Activated effector memory CD4-positive, alpha-beta T cell treated with anti-CD3 and anti-CD28 coated beads, Interleukin-2, amount 50 U/mL, for 16 hours (primary cell): ENCODE measurements around the gene FXYD6.

ENCODE experiments used
- DNase-seq: peaks from one replicate; pipeline ENCODE4 v3.0.0-alpha.2; 2020

FXYD6 gene

DNA sequence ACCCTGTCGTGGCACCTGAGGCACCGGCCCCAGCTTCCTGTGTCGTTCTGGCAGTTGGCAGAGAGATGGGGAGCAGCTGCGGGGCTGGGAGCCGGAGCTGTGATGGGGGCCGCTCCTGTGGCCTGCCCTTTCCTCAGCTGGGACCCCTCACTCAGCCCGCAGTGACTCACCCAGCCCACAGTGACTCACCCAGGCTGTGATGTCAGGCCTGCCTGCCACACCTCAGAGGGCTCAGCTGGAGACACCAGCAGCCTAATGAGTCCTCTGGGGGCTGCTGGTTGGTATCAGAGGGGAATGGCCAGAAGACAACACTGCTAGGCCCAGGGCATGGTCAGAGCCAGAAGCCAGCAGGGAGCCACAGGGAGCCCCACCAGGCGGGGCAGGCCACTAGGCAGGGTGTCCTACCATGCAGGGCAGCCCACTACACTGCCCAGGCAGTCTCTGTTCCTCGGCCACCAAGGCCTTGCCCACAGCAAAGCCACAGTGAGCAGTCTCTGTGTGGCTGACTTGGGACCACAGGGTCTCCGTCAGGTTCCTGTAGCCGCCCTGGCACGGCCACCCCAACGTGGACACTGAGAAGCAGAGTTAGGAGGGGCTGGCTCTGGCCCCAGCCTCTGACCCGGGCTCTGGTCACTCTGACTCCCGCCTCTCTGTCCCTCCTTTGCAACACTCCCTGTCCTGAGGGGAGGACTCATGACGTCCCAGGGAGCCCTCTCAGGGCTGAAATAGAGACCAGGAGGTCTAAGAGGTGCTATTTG is 47.7 kb downstream of the FXYD6 start:
- peak; percentile 93 for DNase-seq

DNA sequence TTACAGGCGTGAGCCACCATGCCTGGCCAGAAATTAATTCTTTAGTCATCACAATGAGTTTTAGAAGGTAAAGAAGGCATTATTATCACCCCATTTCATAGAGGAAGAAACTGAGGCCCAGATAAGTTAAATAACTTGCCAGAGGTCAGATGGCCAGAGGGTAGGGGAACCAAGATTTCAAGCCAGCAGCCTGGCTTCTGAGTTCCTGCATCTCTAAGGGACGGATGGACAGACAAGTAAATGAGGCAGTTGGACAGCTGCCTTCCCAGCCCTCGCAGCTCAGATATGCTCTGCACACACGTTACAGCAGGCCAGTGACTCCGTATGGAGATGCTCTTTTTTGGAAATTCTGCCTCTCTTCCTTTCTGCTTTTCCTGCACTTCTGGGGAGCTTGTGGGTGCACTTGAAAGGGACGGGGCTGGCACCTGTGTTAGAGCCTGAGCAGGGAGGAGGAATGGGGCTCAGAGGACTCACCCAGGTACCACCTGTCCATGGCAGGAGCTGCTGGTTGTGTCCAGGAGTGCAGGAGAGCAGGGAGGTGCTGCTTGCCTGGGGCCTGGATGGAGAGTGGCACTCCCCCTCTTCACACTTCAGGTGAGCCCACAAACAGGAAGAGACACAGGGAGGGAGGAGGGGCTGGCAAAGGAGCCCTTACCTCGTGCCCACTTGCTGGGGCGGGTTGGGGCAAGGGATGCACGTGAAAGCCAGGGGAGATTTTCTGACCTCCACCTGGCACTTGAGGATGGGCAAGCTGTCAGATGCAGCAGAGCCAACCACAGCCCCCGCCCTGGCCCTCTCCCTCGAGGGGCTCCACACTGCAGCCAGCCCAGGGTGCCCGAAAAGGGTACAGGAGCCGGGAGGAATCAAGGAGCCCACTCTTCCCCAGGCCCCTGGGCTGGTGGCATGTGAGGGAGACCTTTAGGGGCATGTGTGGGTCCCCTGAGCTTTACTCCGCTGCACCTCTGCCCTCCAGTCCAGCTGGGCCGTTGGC is 48.6 kb downstream of the FXYD6 start:
- peak; percentile 69 for DNase-seq

DNA sequence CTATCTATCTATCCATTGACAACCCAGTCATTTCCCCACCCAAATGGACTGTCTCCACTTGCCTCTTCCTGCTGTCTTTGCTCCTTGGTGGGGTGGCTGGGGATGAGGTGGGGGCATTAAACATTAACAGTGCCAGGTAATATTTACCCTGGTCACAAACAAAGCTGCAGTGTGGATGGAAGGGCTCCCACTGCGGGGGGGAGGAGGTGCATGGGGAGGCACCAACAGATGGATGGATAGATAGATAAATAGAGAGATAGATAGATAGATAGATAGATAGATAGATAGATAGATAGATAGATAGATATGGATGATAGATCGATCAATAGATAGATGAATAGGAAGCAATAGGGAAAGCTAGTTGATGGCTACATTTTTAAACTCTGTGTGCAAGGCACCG is 49.6 kb downstream of the FXYD6 start:
- peak; percentile 45 for DNase-seq

DNA sequence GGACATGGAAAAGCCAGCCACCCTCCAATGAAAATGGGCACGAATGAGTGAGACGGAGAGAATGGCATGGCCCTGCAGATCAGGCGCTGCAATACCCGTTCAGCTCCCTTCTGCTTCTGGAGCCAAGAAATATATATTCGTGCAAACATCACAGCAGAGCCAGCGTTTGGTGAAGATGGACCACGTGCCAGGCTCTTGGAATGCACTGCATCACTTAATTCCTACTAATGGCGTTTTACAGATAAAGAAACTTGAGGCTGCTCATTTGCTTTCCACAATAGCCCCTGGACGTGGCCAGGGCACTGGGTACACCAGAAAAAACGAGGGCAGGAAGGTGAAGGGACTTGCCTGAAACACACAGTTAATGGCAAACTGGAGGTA is 50.3 kb downstream of the FXYD6 start:
- no peak for DNase-seq

DNA sequence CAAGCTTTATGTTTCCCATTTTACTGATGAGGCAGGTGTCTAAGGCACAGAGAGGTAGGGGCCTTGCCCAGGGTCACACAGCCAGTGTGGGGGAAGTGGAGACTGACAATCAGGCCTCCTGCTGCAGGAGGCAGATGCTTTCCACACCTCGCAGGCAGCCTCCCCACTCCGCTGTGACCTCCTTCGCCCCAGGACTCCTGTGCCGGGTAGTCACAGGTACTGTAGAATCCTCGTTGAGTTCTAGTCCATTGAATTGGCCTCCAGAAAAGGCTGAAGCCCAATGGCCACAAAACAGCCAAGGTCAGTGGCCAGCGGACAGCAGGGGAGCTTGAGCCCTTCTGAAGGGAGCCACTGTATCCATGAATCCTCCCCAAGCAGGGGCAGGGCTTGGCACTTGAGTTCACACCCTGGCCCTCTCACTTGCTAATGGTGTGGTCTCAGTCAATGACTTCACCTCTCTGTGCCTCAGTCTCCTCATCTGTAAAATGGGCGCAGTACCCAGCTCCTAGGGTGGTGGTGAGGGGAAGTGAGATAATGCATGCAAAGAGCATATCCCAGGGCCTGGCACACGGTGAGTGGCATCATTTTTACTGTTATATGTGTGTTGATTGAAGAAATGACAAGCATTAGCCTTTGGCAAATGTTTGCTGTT is 50.8 kb downstream of the FXYD6 start:
- peak; percentile 43 for DNase-seq

DNA sequence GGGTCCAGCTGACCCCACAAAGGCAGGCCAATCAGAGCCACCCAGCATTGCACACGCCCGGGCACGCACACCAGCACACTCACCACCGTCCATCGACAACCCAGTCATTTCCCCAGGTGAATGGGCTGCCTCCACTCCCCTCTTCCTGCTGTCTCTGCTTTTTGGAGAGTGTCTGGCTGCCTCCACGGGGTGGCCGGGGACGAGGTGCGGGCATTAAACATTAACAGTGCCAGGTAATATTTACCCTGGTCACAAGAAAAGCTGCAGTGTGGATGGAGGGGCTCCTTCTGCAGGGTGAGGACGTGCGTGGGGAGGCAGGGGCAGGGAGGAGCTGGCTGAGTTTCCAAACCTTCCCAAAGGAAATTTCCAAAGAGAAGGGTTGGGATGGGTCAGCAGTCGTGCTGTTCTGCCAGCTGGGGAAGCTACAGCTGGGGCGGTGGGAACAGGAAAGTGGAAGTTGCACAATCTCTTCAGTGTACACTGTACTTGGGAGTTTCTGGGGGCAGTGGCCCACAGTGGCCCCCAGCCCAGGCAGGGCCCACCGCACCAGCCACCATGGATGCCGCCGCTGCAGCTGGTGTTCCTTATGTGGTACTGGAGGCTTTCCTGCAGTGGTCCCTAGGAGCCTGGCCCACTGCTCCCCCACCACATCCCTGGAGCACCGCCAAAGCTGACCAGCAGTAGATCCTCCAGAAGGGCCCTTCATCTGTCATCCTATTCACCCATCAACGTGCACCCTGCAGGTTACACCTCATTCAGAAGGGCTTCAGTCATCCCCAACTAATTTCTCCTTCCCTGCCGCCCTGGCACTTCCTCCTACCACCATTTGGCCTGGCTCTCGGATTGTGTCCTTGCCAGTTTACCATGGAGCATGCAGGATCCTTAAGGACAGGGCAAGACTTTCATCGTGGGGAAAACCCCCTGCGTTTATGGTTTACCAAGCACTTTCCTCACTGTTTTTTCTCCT is 51.6 kb downstream of the FXYD6 start, which contains the start of gene FXYD2:
Gene FXYD2 (minus strand): TSS at position 174 of the 967 bp plus-strand sequence. CDS start 66 bp downstream, at position 108.
- peak; percentile 58 for DNase-seq

DNA sequence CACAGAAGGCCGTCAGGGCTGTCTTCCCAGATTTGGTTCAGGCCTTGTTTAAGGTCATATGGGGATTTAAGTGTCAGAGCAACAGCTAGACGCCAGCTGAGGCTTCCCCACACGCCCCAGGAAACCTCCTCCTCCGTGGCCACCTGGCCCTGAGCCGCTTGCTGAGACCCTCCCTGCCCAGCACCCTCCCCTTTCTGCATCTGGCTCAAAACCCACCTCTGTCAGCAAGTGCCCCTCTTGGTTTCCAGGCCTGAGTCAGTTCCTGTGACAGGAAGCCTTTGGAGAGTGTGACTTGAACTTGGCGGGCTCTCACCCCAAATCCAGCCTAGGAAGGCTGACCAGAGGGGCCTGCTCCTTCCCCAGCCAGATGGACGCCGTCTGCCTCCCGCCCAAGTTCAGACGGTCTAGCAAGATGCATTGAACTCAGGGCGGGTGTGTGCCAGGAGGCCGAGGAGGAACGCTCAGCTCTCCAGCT is 52.5 kb downstream of the FXYD6 start:
- peak; percentile 56 for DNase-seq

- peak; percentile 65 for DNase-seq
These were observed 53.0 kb downstream of the FXYD6 start for GRCh38 chr11:117823294-117823945.

GRCh38 chr11:117822074-117823033 is 54.1 kb downstream of the FXYD6 start:
- peak; percentile 76 for DNase-seq

DNA sequence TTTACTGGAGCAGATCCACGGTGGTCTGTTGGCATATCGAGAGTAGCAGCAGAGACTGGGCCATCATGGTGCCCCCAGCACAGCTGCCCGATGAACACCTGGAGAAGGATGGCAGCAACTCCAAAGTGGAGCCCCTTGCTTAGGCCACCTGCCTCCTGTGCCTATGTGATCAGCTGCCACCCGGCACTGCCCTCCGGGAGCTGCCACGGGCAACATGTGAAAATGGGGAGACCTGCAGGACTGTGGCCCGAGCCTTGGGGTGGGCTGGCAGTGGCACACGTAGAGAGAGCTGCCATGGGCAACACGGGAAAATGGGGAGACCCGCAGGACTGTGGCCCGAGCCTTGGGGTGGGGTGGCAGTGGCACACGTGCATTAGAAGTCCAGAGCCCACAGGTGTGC is 55.0 kb downstream of the FXYD6 start:
- DNase-seq, result no peak

- DNase-seq, result no peak
These were observed 55.9 kb downstream of the FXYD6 start for GRCh38 chr11:117820516-117820915.

- DNase-seq, result no peak
These were observed 56.4 kb downstream of the FXYD6 start for GRCh38 chr11:117820071-117820470.

GRCh38 chr11:117819096-117820040 is 57.1 kb downstream of the FXYD6 start:
- no peak for DNase-seq

DNA sequence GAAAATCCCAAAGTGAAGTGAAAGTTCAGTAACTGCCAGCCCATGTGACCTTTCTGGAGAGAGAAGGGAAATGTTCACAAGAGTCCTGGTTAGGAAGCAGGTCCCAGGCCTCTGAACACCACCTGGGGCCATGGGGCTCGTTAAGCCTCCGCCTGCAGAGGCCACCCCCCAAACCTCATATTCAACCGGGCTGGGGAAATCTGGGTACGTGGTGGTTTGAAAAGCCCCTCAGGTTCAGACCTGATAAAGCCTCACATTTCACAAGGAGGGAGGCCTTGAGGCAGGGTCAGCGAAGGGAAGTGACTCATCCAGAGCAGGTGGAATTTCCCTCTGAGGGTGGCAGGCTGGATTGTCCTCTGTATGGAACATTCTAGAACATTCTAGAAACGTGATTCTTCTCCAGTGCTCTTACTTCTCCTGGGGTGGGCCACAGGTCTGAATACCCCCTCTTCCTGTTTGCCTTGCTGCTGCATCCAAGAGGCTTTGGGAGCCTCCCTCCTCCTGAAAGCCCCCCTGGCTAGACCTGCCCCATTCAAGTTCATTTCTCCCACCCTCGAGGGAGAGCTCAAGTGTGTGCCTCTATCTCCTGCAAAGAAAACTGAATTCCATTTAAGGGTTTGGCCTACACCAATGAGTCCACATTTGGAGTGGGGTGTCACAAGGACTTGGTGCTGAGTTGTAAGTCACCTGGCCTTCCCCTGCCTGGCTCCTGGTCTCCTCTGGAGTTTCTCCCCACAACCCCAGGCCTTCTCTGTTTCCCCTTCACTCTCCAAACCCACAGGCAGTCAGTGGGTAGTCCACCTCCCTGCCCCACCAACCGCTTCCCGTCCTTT is 58.2 kb downstream of the FXYD6 start:
- peak; percentile 83 for DNase-seq

DNA sequence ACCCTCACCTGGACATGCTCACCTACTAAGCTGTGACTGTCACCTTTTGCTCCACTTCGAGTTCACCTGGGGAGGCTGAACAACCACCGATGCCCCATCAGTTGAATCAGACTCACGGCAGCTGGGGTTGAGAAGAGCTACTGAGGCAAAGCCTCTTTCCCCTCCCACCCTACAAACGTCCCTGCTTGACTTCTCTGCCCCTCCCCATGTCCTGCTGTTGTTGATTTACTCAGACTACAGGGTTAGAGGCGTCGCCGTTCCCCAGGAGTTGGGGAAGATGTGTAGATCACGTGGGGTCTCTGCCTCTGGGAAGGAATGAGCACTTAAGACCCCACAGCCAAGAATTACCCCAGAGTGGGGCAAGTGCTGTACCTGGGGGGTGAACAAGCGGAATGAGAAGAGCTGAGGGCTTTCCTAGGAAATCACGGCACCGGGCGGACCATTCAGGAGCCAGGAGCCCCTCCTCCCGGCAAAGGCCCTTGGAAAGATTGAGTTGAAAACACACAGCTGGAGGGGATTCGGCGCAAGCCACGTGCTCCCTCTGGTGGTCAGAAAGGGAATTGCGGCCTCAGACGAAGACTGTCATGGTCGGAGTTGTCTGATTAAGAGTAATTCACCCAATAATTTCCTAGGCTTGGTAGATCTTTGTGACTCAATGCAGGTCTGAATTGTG is 59.0 kb downstream of the FXYD6 start:
- peak; percentile 96 for DNase-seq

DNA sequence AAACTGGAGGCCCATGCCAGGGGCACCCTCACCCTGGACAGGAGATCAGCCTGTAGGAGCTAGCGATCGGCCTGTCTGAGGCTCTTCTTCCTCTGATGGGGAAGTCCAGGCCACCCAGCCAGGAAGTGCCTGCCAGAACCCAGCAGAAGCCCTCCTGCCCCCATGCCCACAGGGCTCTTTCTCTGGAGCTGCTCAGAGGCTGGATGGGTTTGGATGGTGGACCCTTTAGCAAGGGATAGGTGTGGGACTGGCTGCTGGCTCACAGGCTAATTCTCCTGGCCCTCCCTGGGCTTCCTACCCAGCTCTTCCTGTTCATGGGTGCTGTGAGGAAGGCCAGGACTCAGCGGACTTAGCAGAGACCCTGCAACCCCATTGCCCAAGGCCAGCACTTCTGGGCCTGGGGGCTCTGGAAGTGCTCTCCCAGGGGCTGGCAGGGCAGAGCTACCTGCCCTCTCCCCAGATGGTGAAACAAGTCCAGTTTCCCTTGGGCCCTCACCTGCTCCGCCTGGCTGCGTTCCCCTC is 59.6 kb downstream of the FXYD6 start:
- DNase-seq, result no peak

GRCh38 chr11:117816151-117816741 is 60.2 kb downstream of the FXYD6 start:
- no peak for DNase-seq
